ENCODE data around the gene SPHK1. TPM values are rescaled to one million over a fixed set of nuclear protein-coding genes. Genes with fewer than 3 reads are reported as not detected.
A peak's percentile ranks its signal among the peaks of the same experiment; 100 is the strongest.
"Not testable (repeated sequence)": the region's sequence is repeated elsewhere in the genome, so short reads cannot be mapped to it uniquely, and the experiment has no call there.

Gene SPHK1
- total RNA-seq, 2 donors from 2014 or later = 4.8 to 27.9 TPM

GRCh38 chr17:76359776-76360175, 24.6 kb upstream of the SPHK1 start:
- DNase-seq; ATAC-seq; intact Hi-C loops (cut with DNase I): not testable (repeated sequence)

GRCh38 chr17:76360461-76360860, 23.9 kb upstream of the SPHK1 start:
- ATAC-seq (no peak), DNase-seq (no peak)
- intact Hi-C loops (cut with DNase I) = no loop called here

- ATAC-seq (no peak), DNase-seq (no peak)
- intact Hi-C loops (cut with DNase I) = no loop called here
Observed at GRCh38 chr17:76363107-76363842, 21.1 kb upstream of the SPHK1 start.

- intact Hi-C loops (cut with DNase I) = no loop called here
- ATAC-seq = no peak
- DNase-seq = no peak
Observed at GRCh38 chr17:76365256-76365903, 19.0 kb upstream of the SPHK1 start.

GRCh38 chr17:76366247-76366646, 18.2 kb upstream of the SPHK1 start:
- intact Hi-C loops (cut with DNase I) = no loop called here
- DNase-seq = no peak
- ATAC-seq = no peak

- ATAC-seq (no peak), DNase-seq (no peak)
- intact Hi-C loops (cut with DNase I) = no loop called here
Observed at GRCh38 chr17:76367642-76368041, 16.8 kb upstream of the SPHK1 start.

GRCh38 chr17:76368545-76368944, 15.9 kb upstream of the SPHK1 start:
- ATAC-seq = no peak
- intact Hi-C loops (cut with DNase I) = no loop called here
- DNase-seq = no peak

- DNase-seq (no peak), ATAC-seq (peak in 1 of 2 donors; percentile 5)
- intact Hi-C loops (cut with DNase I) = no loop called here
Observed at GRCh38 chr17:76369379-76369778, 15.0 kb upstream of the SPHK1 start.

- ATAC-seq (peak; percentile 48 to 64), DNase-seq (peak; percentile 45)
- intact Hi-C loops (cut with DNase I) = no loop called here
Observed at GRCh38 chr17:76369804-76370203, 14.6 kb upstream of the SPHK1 start.

GRCh38 chr17:76370261-76370993, 14.0 kb upstream of the SPHK1 start:
- intact Hi-C loops (cut with DNase I) = no loop called here
- peak; percentile 91 for DNase-seq
- ATAC-seq = peak; percentile 93 to 95

GRCh38 chr17:76371656-76372628, 12.5 kb upstream of the SPHK1 start:
- ATAC-seq (no peak), DNase-seq (no peak)
- intact Hi-C loops (cut with DNase I) = no loop called here

GRCh38 chr17:76376318-76377133, 7.9 kb upstream of the SPHK1 start:
- intact Hi-C loops (cut with DNase I) = no loop called here
- DNase-seq (peak; percentile 57), ATAC-seq (peak in 1 of 2 donors; percentile 31)

- intact Hi-C loops (cut with DNase I) = no loop called here
- ATAC-seq (no peak), DNase-seq (no peak)
Observed at GRCh38 chr17:76378548-76379274, 5.7 kb upstream of the SPHK1 start.

- intact Hi-C loops (cut with DNase I) = no loop called here
Observed at GRCh38 chr17:76379275-76379641, 5.2 kb upstream of the SPHK1 start.

GRCh38 chr17:76379646-76380376, 4.6 kb upstream of the SPHK1 start:
- no peak for DNase-seq

More at GRCh38 chr17:76379275-76379641, 5.2 kb upstream of the SPHK1 start:
- no peak for ATAC-seq
- no peak for DNase-seq

GRCh38 chr17:76381633-76382350, 2.6 kb upstream of the SPHK1 start:
- ATAC-seq (no peak), DNase-seq (no peak)
- intact Hi-C loops (cut with DNase I) = no loop called here

More at GRCh38 chr17:76379646-76380376, 4.6 kb upstream of the SPHK1 start:
- intact Hi-C loops (cut with DNase I) = no loop called here
- ATAC-seq = no peak

All from left cardiac atrium (tissue), 4 donors.